Parathyroid adenoma (tissue), 2 donors: ENCODE measurements around the gene TLR5.

ENCODE experiments used
- H2AFZ ChIP-seq: fragments of 300-600 bp; sonication (generic); one replicate; pipeline ENCODE4 v1.7.0; 2017; ENCODE audit warnings: antibody characterized with exemption, mild to moderate bottlenecking
- H3K27ac ChIP-seq: fragments of 300-600 bp; sonication (generic); one replicate; pipeline ENCODE4 v1.7.0; 2017
- H3K27me3 ChIP-seq: fragments of 300-600 bp; sonication (generic); one replicate; pipeline ENCODE4 v1.7.0; 2017; ENCODE audit warnings: low read length; ENCODE audit not compliant: control insufficient read depth, insufficient read depth
- H3K36me3 ChIP-seq: fragments of 300-600 bp; sonication (generic); one replicate; pipeline ENCODE4 v1.7.0; 2017; ENCODE audit warnings: low read length; ENCODE audit not compliant: control insufficient read depth, insufficient read depth
- H3K4me1 ChIP-seq: fragments of 300-600 bp; sonication (generic); one replicate; pipeline ENCODE4 v1.7.0; 2017; ENCODE audit warnings: control low read depth
- H3K4me2 ChIP-seq: fragments of 300-600 bp; sonication (generic); one replicate; pipeline ENCODE4 v1.7.0; 2017; ENCODE audit warnings: low read length
- H3K4me3 ChIP-seq: fragments of 300-600 bp; sonication (generic); one replicate; pipeline ENCODE4 v1.7.0; 2017; ENCODE audit warnings: low read depth, low read length
- H3K79me2 ChIP-seq: fragments of 300-600 bp; sonication (generic); one replicate; pipeline ENCODE4 v1.7.0; 2017; ENCODE audit warnings: control low read depth
- H3K9ac ChIP-seq: fragments of 300-600 bp; sonication (generic); one replicate; pipeline ENCODE4 v1.7.0; 2017; ENCODE audit warnings: mild to moderate bottlenecking
- H3K9me3 ChIP-seq: fragments of 300-600 bp; sonication (generic); one replicate; pipeline ENCODE4 v1.7.0; 2017; ENCODE audit warnings: low read length; ENCODE audit not compliant: control insufficient read depth
- TF ChIP-seq, protein P1 (sequence below): fragments of 300-600 bp; sonication (generic); IDR thresholded peaks from one replicate; pipeline ENCODE4 v1.7.0; 2017; ENCODE audit warnings: antibody characterized with exemption, mild to moderate bottlenecking
- donor health status: primary hyperparathyroidism.

Gene TLR5

GRCh38 chr1:223144431-223144830, 1.4 kb upstream of the TLR5 start:
- no peaks in the 10 kb centered on the region for H3K36me3 ChIP-seq
- no peak overlapping the region for H3K27ac ChIP-seq
- TF ChIP-seq, protein P1, sequence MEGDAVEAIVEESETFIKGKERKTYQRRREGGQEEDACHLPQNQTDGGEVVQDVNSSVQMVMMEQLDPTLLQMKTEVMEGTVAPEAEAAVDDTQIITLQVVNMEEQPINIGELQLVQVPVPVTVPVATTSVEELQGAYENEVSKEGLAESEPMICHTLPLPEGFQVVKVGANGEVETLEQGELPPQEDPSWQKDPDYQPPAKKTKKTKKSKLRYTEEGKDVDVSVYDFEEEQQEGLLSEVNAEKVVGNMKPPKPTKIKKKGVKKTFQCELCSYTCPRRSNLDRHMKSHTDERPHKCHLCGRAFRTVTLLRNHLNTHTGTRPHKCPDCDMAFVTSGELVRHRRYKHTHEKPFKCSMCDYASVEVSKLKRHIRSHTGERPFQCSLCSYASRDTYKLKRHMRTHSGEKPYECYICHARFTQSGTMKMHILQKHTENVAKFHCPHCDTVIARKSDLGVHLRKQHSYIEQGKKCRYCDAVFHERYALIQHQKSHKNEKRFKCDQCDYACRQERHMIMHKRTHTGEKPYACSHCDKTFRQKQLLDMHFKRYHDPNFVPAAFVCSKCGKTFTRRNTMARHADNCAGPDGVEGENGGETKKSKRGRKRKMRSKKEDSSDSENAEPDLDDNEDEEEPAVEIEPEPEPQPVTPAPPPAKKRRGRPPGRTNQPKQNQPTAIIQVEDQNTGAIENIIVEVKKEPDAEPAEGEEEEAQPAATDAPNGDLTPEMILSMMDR = no peak
- H2AFZ ChIP-seq = peak overlapping the region; percentile 91
- no peak overlapping the region for H3K9ac ChIP-seq
- H3K4me3 ChIP-seq = no peak overlapping the region
- no peaks in the 10 kb centered on the region for H3K27me3 ChIP-seq
- no peak overlapping the region for H3K4me2 ChIP-seq
- peaks cover 6% of the 10 kb centered on the region for H3K4me1 ChIP-seq
- no peaks in the 10 kb centered on the region for H3K9me3 ChIP-seq
- H3K79me2 ChIP-seq = no peaks in the 10 kb centered on the region

- Histone ChIP-seq H3K4me2 (peak overlapping the region; percentile 93), H3K27me3 (no peaks in the 10 kb centered on the region), H3K9me3 (no peaks in the 10 kb centered on the region), H3K79me2 (no peaks in the 10 kb centered on the region), H3K36me3 (no peaks in the 10 kb centered on the region), H3K4me1 (peaks cover 6% of the 10 kb centered on the region), H3K9ac (no peak overlapping the region), H3K27ac (peak overlapping the region; percentile 68), H3K4me3 (peak overlapping the region; percentile 62), H2AFZ (peak overlapping the region; percentile 91)
- TF ChIP-seq, protein P1 = no peak
Observed at GRCh38 chr1:223143537-223144248, 645 bp upstream of the TLR5 start.

DNA sequence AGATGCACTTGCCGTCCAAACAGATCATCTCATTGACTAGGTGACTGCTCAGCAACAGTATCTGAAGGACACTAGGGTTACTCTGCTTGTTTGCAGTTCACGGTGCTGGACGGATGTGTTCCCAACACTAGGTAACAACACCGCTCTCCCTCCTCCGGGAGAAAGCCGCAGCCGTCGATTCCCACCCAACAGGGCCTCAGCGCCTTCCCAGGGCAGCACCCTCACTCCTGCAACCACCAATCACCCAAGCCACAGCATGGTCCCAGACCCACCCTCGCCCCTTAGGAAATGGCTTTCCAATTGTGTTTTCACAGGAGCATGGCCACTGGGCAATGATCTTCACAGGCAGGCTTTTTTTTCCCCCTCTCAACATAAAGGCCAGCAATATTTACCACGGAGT, 779 bp downstream of the TLR5 start:
- peak overlapping the region; percentile 91 for H2AFZ ChIP-seq
- TF ChIP-seq, protein P1 = no peak
- no peak overlapping the region for H3K9ac ChIP-seq
- peaks cover 7% of the 10 kb centered on the region for H3K4me1 ChIP-seq
- H3K4me2 ChIP-seq = peak overlapping the region; percentile 93
- H3K9me3 ChIP-seq = no peaks in the 10 kb centered on the region
- H3K4me3 ChIP-seq = peak overlapping the region; percentile 62
- H3K27ac ChIP-seq = peak overlapping the region; percentile 68
- no peaks in the 10 kb centered on the region for H3K79me2 ChIP-seq
- no peaks in the 10 kb centered on the region for H3K27me3 ChIP-seq
- no peaks in the 10 kb centered on the region for H3K36me3 ChIP-seq

DNA sequence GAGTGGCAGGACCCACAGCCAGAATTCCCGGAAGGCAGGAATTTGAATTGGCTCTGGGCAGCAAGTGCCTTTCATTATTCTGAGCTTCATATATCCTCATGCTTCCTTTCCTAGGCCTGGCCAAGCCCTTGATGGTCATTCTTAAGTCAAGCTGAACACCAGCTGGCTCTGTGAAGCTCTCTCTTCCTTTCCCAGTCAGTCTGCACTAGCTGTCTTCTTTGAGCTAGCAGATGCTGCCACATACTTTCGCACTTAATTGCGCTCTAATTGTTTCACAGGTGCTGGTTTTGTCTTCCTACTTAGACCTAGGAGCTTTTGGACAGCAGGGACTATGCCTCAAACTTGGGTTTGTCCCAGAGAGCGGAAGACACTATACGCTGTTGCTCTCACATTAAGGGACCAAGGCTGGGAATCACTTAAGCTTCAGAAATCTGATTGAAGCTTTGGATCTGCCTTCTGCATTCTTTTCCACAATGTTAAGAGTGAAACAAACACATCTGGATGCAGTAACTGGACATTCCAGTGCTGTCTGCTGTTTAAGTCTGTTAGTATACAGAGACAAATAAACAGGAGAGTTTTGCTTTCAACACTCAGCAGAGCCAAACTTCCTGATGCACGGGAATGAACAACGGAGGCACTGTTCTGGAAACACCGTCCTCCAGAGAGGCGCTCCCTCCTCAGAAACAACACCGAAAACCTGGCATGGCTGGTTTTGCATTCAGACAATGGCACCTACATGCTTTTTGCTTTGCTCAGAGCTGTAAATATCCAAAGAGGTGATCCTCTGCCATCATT, 2.2 kb downstream of the TLR5 start:
- Histone ChIP-seq H3K9me3 (no peaks in the 10 kb centered on the region), H2AFZ (no peak overlapping the region), H3K27me3 (no peaks in the 10 kb centered on the region), H3K36me3 (no peaks in the 10 kb centered on the region), H3K9ac (no peak overlapping the region), H3K4me2 (no peak overlapping the region), H3K79me2 (no peaks in the 10 kb centered on the region), H3K4me3 (no peak overlapping the region), H3K4me1 (peaks cover 10% of the 10 kb centered on the region), H3K27ac (no peak overlapping the region)
- TF ChIP-seq, protein P1 = no peak
